NCI-H2081 (cell line): ENCODE results near the gene MYO1H.

Source experiments
- DNase-seq, 2 experiments: peaks; one replicate each; lab custom pipeline; 2025; lab: John Stamatoyannopoulos, UW

Gene MYO1H

GRCh38 chr12:109449845-109450532, 102.3 kb downstream of the MYO1H start:
- DNase-seq = no peak

- DNase-seq = no peak
Measured at GRCh38 chr12:109450980-109451379, 103.3 kb downstream of the MYO1H start.

- DNase-seq = no peak
Measured at GRCh38 chr12:109451400-109451799, 103.7 kb downstream of the MYO1H start.

GRCh38 chr12:109452489-109452888, 104.8 kb downstream of the MYO1H start:
- DNase-seq = no peak

- no peak for DNase-seq
Measured at GRCh38 chr12:109455706-109456105, 108.0 kb downstream of the MYO1H start.

GRCh38 chr12:109458086-109458485, 110.4 kb downstream of the MYO1H start:
- DNase-seq = no peak

- DNase-seq = no peak
Measured at GRCh38 chr12:109458771-109459208, 111.1 kb downstream of the MYO1H start.

GRCh38 chr12:109459247-109459646, 111.5 kb downstream of the MYO1H start:
- no peak for DNase-seq

GRCh38 chr12:109460538-109460937, 112.8 kb downstream of the MYO1H start:
- no peak for DNase-seq

GRCh38 chr12:109461049-109461845, 113.5 kb downstream of the MYO1H start:
- DNase-seq = no peak

GRCh38 chr12:109461846-109462756, 114.4 kb downstream of the MYO1H start:
- DNase-seq = no peak

- no peak for DNase-seq
Measured at GRCh38 chr12:109462868-109463692, 115.4 kb downstream of the MYO1H start.

- DNase-seq = no peak
Measured at GRCh38 chr12:109463756-109464155, 116.1 kb downstream of the MYO1H start.

GRCh38 chr12:109464642-109465351, 117.1 kb downstream of the MYO1H start:
- DNase-seq = no peak

- DNase-seq = no peak
Measured at GRCh38 chr12:109466305-109466704, 118.6 kb downstream of the MYO1H start.

- DNase-seq = no peak
Measured at GRCh38 chr12:109466821-109467220, 119.1 kb downstream of the MYO1H start.

- no peak for DNase-seq
Measured at GRCh38 chr12:109467978-109468676, 120.4 kb downstream of the MYO1H start.

GRCh38 chr12:109469517-109469916, 121.8 kb downstream of the MYO1H start:
- DNase-seq = no peak

- no peak for DNase-seq
Measured at GRCh38 chr12:109473006-109473405, 125.3 kb downstream of the MYO1H start.
